Stimulated activated CD8-positive, alpha-beta memory T cell treated with anti-CD3 and anti-CD28 coated beads, Interleukin-4, amount 100 ng/mL, for 4 hours (primary cell): Measurements from ENCODE around the gene PTK7.

Experiments used
- DNase-seq, 2 donors: peaks; one replicate each; pipeline ENCODE4 v3.0.0-alpha.2; 2020; ENCODE audit warnings: low read depth in 2 of 2, low spot score in 1 of 2

PTK7 gene

DNA sequence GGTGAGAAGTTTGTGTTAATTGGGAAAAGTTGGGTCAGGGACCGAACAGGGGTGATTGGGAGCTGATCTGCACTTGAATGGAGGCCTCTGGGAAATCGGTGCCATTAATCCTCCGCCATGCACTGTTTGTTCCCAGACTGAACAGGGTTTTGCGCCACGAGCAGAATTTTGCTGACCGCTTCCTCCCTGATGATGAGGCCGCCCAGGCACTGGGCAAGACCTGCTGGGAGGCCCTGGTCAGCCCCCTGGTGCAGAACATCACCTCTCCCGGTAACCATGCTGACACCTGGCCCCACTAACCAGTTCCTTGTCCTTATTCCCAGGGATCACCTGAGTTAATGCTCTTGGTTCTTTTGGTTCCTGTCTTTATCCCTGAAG lies 127.6 kb downstream of the PTK7 start:
- no peak for DNase-seq

DNA sequence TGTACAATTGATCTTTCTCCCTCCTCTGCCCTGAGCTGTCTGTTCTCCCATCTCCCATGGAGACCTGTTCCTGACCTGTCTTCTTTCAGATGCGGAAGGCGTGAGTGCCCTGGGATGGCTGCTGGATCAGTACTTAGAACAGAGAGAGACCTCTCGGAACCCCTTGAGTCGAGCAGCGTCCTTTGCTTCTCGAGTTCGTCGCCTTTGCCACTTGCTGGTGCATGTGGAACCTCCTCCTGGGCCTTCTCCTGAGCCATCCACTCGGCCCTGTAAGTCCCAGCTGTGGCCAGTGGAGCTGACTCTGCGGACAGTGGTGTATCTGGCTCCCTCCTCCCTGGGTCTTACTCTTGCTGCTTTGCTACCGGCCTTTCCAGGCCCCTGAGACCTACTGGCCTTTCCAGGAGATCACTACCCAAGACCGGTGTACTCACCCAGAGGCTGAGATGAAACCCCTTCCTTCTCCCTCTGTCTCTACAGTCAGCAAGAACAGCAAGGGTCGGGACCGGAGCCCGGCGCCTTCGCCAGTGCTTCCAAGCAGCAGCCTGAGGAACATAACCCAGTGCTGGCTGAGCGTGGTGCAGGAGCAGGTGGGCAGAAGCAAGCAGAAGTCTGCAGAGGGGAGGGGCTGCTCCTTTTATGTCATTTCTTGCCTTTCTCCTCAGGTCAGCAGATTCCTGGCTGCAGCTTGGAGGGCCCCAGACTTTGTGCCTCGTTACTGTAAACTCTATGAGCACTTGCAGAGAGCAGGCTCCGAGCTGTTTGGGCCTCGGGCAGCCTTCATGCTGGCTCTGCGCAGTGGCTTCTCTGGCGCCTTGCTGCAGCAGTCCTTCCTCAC lies 128.4 kb downstream of the PTK7 start:
- no peak for DNase-seq

- DNase-seq: no peak
Observed at GRCh38 chr6:43205849-43206248, 129.7 kb downstream of the PTK7 start.

DNA sequence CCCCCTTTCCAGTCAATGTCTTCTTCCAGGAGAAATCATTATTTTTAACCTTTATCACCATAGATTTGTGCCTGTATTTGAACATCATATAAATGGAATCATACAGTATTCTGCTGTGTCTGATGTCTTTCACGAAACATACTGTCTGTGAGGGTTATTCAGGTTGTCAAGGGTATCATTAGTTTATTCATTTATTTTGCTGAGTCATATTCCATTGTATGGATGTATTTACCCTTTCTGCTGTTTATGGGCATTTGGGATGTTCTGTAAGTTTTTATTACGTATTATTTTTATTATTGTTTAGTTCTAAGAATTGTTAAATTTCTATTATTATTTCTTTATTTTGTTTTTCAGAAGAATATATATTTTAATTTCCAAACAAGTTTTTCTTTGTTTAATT lies 131.2 kb downstream of the PTK7 start:
- DNase-seq: no peak
